Measurements from ENCODE around the gene GJC1. TPM values are rescaled to one million over a fixed set of nuclear protein-coding genes. Genes with fewer than 3 reads are reported as not detected.

The GJC1 gene
- total RNA-seq, 1 donor from 2014 or later, result 76.9 TPM

DNA sequence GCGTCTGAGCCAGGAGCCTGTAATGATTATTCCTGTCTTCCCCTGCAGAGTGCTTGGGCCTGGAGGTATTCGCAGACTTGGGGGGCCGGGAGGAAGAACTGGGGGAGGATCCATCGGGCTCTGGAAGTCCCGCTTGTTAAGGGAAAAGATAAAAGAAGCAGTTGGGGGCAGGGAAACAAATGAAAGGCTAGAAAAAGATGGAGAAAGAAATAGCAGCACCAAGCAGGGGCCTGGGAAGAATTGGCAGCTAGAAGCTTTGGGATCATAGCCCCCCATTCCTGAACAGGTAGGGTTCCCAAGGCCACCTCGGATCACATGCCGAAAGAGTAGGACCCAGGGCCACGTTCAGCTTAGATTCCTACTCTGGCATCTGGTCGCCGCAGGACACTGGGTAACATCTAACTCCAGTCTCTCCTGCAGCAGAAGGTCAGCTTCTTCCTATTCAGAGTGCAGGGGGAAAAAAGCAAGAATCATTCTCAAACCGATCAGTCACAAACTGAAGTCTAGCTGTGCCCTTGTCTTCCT is 47.7 kb downstream of the GJC1 start:
- Histone ChIP-seq H3K9me3 (ENCODE audit: low read depth) (no peaks in the 10 kb centered on the region), H3F3A (ENCODE audit: low read depth) (peaks cover 12% of the 10 kb centered on the region), H4K20me1 (ENCODE audit: low read depth) (no peaks in the 10 kb centered on the region), H2AFZ (replicated peaks) (peak overlapping the region; percentile 92), H3K9ac (no peak overlapping the region), H3K27ac (peak overlapping the region; percentile 51), H3K36me3 (no peaks in the 10 kb centered on the region), H3K79me2 (ENCODE audit: low read depth) (no peaks in the 10 kb centered on the region), H3K4me1 (peaks cover 17% of the 10 kb centered on the region), H3K4me2 (peak overlapping the region; percentile 61), H3K4me3 (peak overlapping the region; percentile 10), H3K27me3 (peaks cover 5% of the 10 kb centered on the region)
- no peaks in the 10 kb centered on the region for H3K36me3 Mint-ChIP-seq
- H3K9me3 Mint-ChIP-seq, result no peaks in the 10 kb centered on the region
- H3K27ac Mint-ChIP-seq, result peak overlapping the region; percentile 43
- peak overlapping the region; percentile 39 for H3K4me3 Mint-ChIP-seq
- H3K4me1 Mint-ChIP-seq, result peaks cover 18% of the 10 kb centered on the region
- H3K27me3 Mint-ChIP-seq (ENCODE audit: insufficient read depth, low read depth), result peaks cover 3% of the 10 kb centered on the region
- peak; percentile 53 for DNase-seq (ENCODE audit: low spot score)
- no peak for TF ChIP-seq CTCF (IDR thresholded peaks at IDR 0.05)
- no peak for TF ChIP-seq EZH2phosphoT487 (IDR thresholded peaks at IDR 0.05)
- no peak for TF ChIP-seq EZH2 (IDR thresholded peaks at IDR 0.05)

GRCh38 chr17:44781551-44782325 is 48.3 kb downstream of the GJC1 start:
- Mint-ChIP-seq H3K9me3 (no peaks in the 10 kb centered on the region), H3K4me1 (peaks cover 18% of the 10 kb centered on the region), H3K36me3 (no peaks in the 10 kb centered on the region), H3K27me3 (ENCODE audit: insufficient read depth, low read depth) (peaks cover 7% of the 10 kb centered on the region), H3K27ac (peak overlapping the region; percentile 69), H3K4me3 (no peak overlapping the region)
- Histone ChIP-seq H4K20me1 (ENCODE audit: low read depth) (no peaks in the 10 kb centered on the region), H3K27ac (peak overlapping the region; percentile 51), H3K27me3 (peaks cover 11% of the 10 kb centered on the region), H3K9me3 (ENCODE audit: low read depth) (no peaks in the 10 kb centered on the region), H3K9ac (no peak overlapping the region), H2AFZ (replicated peaks) (peak overlapping the region; percentile 92), H3K4me1 (peaks cover 17% of the 10 kb centered on the region), H3F3A (ENCODE audit: low read depth) (peaks cover 12% of the 10 kb centered on the region), H3K4me2 (peak overlapping the region; percentile 61), H3K4me3 (peak overlapping the region; percentile 10), H3K36me3 (no peaks in the 10 kb centered on the region), H3K79me2 (ENCODE audit: low read depth) (no peaks in the 10 kb centered on the region)
- DNase-seq (ENCODE audit: low spot score), result no peak
- no peak for TF ChIP-seq CTCF (IDR thresholded peaks at IDR 0.05)
- no peak for TF ChIP-seq EZH2phosphoT487 (IDR thresholded peaks at IDR 0.05)
- no peak for TF ChIP-seq EZH2 (IDR thresholded peaks at IDR 0.05)

DNA sequence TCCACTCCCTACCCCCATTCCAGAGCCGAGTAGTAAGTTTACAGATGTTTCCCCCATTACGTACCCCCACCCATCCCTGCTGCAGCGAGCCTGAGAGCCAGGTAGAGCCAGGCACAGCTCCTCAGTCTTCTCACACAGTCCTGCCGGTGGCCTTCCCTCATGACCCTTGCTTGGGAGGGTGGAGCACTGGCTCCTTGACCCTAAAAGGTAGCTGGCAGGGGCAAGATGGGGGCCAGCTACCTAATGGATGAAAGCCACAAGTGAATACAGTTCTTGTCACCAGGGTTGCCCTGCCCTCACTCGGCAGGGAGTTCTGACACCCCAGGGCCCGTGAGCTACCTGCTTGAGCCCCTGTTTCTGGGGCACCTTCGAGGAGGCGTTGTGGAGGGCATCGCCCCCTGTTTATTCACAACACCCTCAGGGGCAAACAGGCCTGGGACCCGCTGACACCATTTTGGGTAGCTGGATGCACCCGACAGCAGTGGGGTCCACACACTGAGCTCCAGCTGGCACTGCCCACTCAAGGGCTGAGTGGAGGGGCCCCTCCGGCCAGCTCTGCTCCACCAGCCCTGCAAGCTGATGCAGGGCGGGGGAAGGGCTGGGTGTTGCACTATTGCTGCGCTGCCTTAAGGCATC is 49.1 kb downstream of the GJC1 start:
- peaks cover 17% of the 10 kb centered on the region for H3K4me1 ChIP-seq
- H3K4me3 ChIP-seq, result no peak overlapping the region
- no peaks in the 10 kb centered on the region for H4K20me1 ChIP-seq (ENCODE audit: low read depth)
- H3K27ac ChIP-seq, result no peak overlapping the region
- TF ChIP-seq EZH2 (IDR thresholded peaks at IDR 0.05), result no peak
- TF ChIP-seq EZH2phosphoT487 (IDR thresholded peaks at IDR 0.05), result no peak
- peaks cover 19% of the 10 kb centered on the region for H3K27me3 ChIP-seq
- H3K4me3 Mint-ChIP-seq, result no peak overlapping the region
- no peak overlapping the region for H3K4me2 ChIP-seq
- peaks cover 12% of the 10 kb centered on the region for H3F3A ChIP-seq (ENCODE audit: low read depth)
- no peaks in the 10 kb centered on the region for H3K79me2 ChIP-seq (ENCODE audit: low read depth)
- no peaks in the 10 kb centered on the region for H3K36me3 Mint-ChIP-seq
- H3K9me3 Mint-ChIP-seq, result no peaks in the 10 kb centered on the region
- no peaks in the 10 kb centered on the region for H3K9me3 ChIP-seq (ENCODE audit: low read depth)
- no peaks in the 10 kb centered on the region for H3K36me3 ChIP-seq
- H2AFZ ChIP-seq (replicated peaks), result no peak overlapping the region
- no peak overlapping the region for H3K9ac ChIP-seq
- DNase-seq (ENCODE audit: low spot score), result no peak
- peaks cover 20% of the 10 kb centered on the region for H3K4me1 Mint-ChIP-seq
- H3K27me3 Mint-ChIP-seq (ENCODE audit: insufficient read depth, low read depth), result peaks cover 7% of the 10 kb centered on the region
- H3K27ac Mint-ChIP-seq, result no peak overlapping the region

Data from neural progenitor cell (in vitro differentiated cells).